PC-3 (cell line): ENCODE measurements around the gene PPM1L.

Source experiments
- CTCF ChIP-seq: fragments of 300-600 bp; sonication (generic); conservative IDR thresholded peaks from 2 replicates; pipeline ENCODE4 v1.5.1; 2017; ENCODE audit warnings: antibody characterized with exemption, low read depth, mild to moderate bottlenecking, low read length
- EZH2 ChIP-seq: fragments of 300-600 bp; sonication (generic); IDR thresholded peaks from one replicate; pipeline ENCODE4 v1.6.1; 2017; ENCODE audit warnings: antibody characterized with exemption, mild to moderate bottlenecking, low read length; ENCODE audit not compliant: unreplicated experiment
- EZH2phosphoT487 ChIP-seq: fragments of 300-600 bp; sonication (generic); IDR thresholded peaks from 2 replicates; pipeline ENCODE4 v1.6.1; 2018; ENCODE audit warnings: mild to moderate bottlenecking, antibody characterized with exemption, low read length, borderline replicate concordance

- no peak for TF ChIP-seq CTCF
- no peak for TF ChIP-seq EZH2phosphoT487
- TF ChIP-seq EZH2 = no peak
Measured at GRCh38 chr3:160778480-160778879, 22.4 kb downstream of the PPM1L start.
